ENCODE data around the gene DYNLT2B.

Gene DYNLT2B

GRCh38 chr3:196270499-196270898 is 47.5 kb downstream of the DYNLT2B start:
- Histone ChIP-seq H3K27ac (replicated peaks) (no peak overlapping the region), H3K27me3 (ENCODE audit: insufficient read depth, poor library complexity, severe bottlenecking) (no peaks in the 10 kb centered on the region), H3K4me3 (replicated peaks; ENCODE audit: insufficient read depth, low read length) (no peak overlapping the region)
- no peak for TF ChIP-seq GABPA (IDR thresholded peaks at IDR 0.05; ENCODE audit: low read depth)
- TF ChIP-seq POLR2AphosphoS5 (IDR thresholded peaks at IDR 0.05; ENCODE audit: low read depth), result no peak
- no peak for TF ChIP-seq REST (IDR thresholded peaks at IDR 0.05; ENCODE audit: insufficient replicate concordance, low read depth)
- TF ChIP-seq CTCF (IDR thresholded peaks at IDR 0.05; ENCODE audit: insufficient read depth, low read length), result no peak
- no peak for TF ChIP-seq SPI1 (IDR thresholded peaks at IDR 0.05; ENCODE audit: borderline replicate concordance, low read depth)
- no peak for DNase-seq (ENCODE audit: low read depth in 1 of 2, low spot score in 1 of 2)

- peak; percentile 32; the same call in 1 of the 2 replicates for TF ChIP-seq SPI1 (IDR thresholded peaks at IDR 0.05; ENCODE audit: borderline replicate concordance, low read depth)
- TF ChIP-seq GABPA (IDR thresholded peaks at IDR 0.05; ENCODE audit: low read depth), result no peak
- H3K27ac ChIP-seq (replicated peaks), result no peak overlapping the region
Measured at GRCh38 chr3:196268284-196269163, 49.5 kb downstream of the DYNLT2B start.

GRCh38 chr3:196263819-196264218 is 54.2 kb downstream of the DYNLT2B start:
- TF ChIP-seq CTCF (IDR thresholded peaks at IDR 0.05; ENCODE audit: insufficient read depth, low read length), result no peak
- TF ChIP-seq GABPA (IDR thresholded peaks at IDR 0.05; ENCODE audit: low read depth), result no peak
- no peak for TF ChIP-seq POLR2AphosphoS5 (IDR thresholded peaks at IDR 0.05; ENCODE audit: low read depth)
- no peak for TF ChIP-seq SPI1 (IDR thresholded peaks at IDR 0.05; ENCODE audit: borderline replicate concordance, low read depth)
- no peak for TF ChIP-seq REST (IDR thresholded peaks at IDR 0.05; ENCODE audit: insufficient replicate concordance, low read depth)
- DNase-seq (ENCODE audit: low read depth in 1 of 2, low spot score in 1 of 2), result no peak
- Histone ChIP-seq H3K4me3 (replicated peaks; ENCODE audit: insufficient read depth, low read length) (no peak overlapping the region), H3K27ac (replicated peaks) (no peak overlapping the region), H3K27me3 (ENCODE audit: insufficient read depth, poor library complexity, severe bottlenecking) (no peaks in the 10 kb centered on the region)

More at GRCh38 chr3:196268284-196269163, 49.5 kb downstream of the DYNLT2B start:
- no peak overlapping the region for H3K4me3 ChIP-seq (replicated peaks; ENCODE audit: insufficient read depth, low read length)
- H3K27me3 ChIP-seq (ENCODE audit: insufficient read depth, poor library complexity, severe bottlenecking), result no peaks in the 10 kb centered on the region
- DNase-seq (ENCODE audit: low read depth in 1 of 2, low spot score in 1 of 2), result peak in 1 of 2 experiments; percentile 25

- H3K4me3 ChIP-seq (replicated peaks; ENCODE audit: insufficient read depth, low read length), result no peak overlapping the region
- DNase-seq (ENCODE audit: low read depth in 1 of 2, low spot score in 1 of 2), result no peak
- no peak overlapping the region for H3K27ac ChIP-seq (replicated peaks)
- TF ChIP-seq REST (IDR thresholded peaks at IDR 0.05; ENCODE audit: insufficient replicate concordance, low read depth) (no peak), GABPA (IDR thresholded peaks at IDR 0.05; ENCODE audit: low read depth) (no peak), CTCF (IDR thresholded peaks at IDR 0.05; ENCODE audit: insufficient read depth, low read length) (no peak), SPI1 (IDR thresholded peaks at IDR 0.05; ENCODE audit: borderline replicate concordance, low read depth) (no peak), POLR2AphosphoS5 (IDR thresholded peaks at IDR 0.05; ENCODE audit: low read depth) (no peak)
- H3K27me3 ChIP-seq (ENCODE audit: insufficient read depth, poor library complexity, severe bottlenecking), result no peaks in the 10 kb centered on the region
Measured at GRCh38 chr3:196260784-196261183, 57.3 kb downstream of the DYNLT2B start.
